Anterior cingulate cortex (tissue), 58 donors: Measurements from ENCODE around the gene CFAP57.

Experiments
- DNase-seq, 58 donors: peaks; one replicate each; lab custom pipeline; 2025; lab: John Stamatoyannopoulos, UW

CFAP57 gene

GRCh38 chr1:43251024-43251423, 78.9 kb downstream of the CFAP57 start:
- no peak for DNase-seq

DNA sequence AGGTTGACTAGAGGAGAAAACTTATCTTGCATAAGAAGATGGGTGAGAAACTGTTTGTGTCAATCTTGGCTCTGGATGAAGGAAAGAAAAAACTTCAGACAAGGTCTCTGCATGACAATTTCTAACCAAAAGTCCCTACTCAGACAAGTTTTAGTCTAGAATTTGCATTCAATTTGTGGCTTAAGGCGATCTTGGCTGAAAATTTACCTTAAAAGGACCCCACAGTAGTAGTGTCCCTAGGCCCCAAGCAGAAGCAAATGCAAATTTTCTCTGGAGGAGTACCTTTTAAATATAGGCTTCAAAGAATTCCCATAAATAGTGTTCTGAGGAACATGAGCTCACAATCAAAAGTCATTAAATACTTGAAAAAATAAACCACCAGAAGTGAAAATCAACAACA, 80.1 kb downstream of the CFAP57 start:
- no peak for DNase-seq

- no peak for DNase-seq
Measured at GRCh38 chr1:43253173-43253572, 81.0 kb downstream of the CFAP57 start.

GRCh38 chr1:43253876-43254275, 81.7 kb downstream of the CFAP57 start:
- DNase-seq: no peak

DNA sequence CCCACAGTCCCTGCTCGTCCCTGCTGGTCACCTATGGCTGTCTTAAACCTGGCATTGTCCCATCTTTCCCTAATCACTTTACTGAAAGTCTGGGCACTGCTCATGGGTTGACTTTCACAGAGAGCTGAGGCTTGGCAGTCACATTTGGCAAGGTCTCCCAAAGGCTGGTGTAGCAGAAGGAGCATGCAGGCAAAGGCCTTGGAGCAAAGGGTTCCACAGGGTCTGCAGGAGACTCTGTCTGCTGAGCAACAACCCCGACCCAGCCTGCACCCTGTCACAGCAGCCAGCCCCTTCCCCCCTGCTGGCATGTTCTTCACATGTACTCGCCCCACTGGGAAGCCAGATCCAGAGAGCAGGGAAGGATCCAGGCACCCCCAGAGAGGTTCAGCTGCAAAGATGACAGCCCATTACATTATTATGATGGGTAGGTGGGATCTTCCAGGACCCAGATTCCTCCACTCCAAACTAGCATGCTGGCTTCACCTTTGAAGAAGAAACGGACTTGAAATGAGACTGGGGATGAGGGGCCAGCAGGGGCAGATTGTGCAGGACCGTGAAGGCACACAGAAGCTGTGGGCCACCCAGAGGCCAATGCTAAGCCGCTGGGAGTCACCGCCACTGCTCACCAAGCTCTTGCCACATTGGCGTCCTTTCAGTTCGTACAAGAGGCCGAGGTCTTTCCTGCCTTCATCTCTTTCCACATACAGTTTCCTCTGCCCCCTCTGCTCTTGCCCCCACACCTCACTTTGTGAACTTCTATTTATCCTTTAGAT, 83.5 kb downstream of the CFAP57 start:
- DNase-seq: no peak

- no peak for DNase-seq
Measured at GRCh38 chr1:43256675-43257570, 84.8 kb downstream of the CFAP57 start.

- no peak for DNase-seq
Measured at GRCh38 chr1:43258370-43258769, 86.2 kb downstream of the CFAP57 start.

DNA sequence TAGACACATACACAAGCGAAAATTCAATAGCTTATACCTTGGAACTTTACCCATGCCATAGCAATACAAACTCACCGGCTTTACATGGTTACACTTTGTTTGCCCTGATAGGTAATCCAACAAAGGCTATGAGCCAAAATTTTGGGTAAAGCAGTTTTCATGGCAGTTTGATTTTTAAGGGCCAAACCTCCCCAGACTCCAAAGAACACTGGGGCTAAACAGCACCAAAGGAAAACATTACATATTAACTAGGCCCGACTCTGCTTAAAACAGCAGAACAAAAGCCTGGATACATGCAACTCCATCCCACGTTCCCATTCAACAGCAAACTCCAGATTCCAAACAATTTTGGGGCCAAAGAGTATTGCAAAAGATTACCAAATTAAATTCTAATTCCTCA, 93.3 kb downstream of the CFAP57 start:
- DNase-seq: no peak

GRCh38 chr1:43266881-43267280, 94.8 kb downstream of the CFAP57 start:
- no peak for DNase-seq

DNA sequence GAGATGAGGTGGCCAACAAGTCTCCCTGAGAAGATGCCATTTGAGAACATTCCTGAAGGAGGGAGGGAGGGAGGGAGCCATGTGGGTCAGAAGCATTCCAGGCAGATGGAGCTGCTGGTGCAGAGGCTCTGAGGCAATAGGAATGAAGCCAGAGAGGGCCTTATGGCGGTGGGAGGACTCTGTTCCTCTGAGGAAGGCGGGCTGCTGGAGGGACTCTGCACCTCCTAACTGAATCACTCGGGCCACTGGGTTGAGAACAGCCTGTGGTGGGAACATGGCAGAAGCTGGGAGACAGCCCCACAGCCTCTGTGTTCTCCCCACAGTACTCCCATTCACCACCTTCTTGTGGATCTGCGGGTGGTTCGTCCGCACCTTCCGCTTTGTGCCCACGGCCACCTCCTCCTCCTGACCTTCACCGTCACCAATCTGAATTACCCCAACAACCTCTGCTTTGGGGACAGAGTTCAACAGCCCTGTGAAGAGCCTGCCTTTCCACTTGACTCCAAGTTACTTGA, 95.2 kb downstream of the CFAP57 start:
- no peak for DNase-seq

GRCh38 chr1:43267818-43268425, 95.8 kb downstream of the CFAP57 start:
- DNase-seq: no peak

- DNase-seq: no peak
Measured at GRCh38 chr1:43269627-43270375, 97.7 kb downstream of the CFAP57 start, which contains the start of gene TMEM125. Gene TMEM125 (plus strand): TSS chr1:43269983. CDS start chr1:43272723, 2,740 bp downstream.

DNA sequence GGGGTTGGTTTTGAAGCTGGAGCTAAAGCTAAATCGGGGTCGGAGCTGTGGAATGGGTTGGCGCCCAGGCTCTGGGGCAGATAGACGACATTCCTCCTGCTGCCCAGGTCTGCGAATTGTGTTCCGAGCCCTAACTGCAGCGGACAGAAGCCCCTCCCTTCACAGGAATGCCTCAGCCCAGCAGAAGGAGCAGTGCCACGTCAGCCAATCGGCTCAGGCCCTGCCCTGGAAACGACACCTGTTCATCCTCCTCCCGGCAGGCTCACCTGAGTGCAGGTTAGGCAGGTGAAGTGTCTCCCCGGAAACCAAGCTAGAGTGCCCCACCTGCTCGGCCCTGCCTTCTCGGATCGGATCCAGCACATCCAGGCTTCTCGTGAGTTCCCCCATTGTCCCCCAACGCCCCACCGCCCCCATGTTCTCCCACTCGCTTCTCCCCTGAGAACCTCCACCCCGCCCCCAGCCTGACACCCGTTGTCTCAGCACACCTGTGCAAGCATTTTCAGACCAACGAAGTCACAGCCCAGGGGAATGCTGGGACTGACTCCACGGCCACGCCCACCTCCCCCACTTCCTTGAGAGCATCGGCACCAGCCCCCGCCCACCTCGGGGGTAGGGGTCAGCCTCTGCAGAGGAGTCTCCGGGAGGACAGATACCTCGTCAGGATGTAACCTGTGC, 98.4 kb downstream of the CFAP57 start:
- DNase-seq: peak in 1 of 58 donors; percentile 25

GRCh38 chr1:43271186-43272118, 99.3 kb downstream of the CFAP57 start:
- DNase-seq: no peak

GRCh38 chr1:43272161-43272560, 100.0 kb downstream of the CFAP57 start:
- peak in 40 of 58 donors; percentile 14 to 81 (median 49) for DNase-seq

GRCh38 chr1:43272576-43273571, 100.7 kb downstream of the CFAP57 start:
- no peak for DNase-seq

DNA sequence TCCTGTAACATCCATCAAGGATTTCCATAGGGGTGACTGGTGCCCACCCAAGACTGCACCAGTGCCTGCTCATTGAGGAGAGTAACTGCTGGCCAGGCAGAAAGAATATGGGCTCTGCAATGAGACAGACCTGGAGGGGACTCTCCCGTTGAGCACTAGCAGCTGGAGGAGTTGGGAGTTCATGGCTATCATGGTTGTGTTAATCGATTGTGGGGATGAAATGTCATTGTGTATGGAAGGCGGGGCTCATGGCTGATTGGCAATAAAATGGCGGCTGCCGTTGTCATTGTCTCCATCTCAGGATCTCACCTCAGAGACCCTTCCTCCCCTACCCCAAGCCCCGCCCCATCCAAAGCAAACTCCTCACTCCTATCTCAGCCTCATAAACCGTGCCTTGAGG, 101.6 kb downstream of the CFAP57 start:
- DNase-seq: no peak
